KMS-11 (cell line): ENCODE data around the gene SLC2A4RG.

ENCODE experiments used
- H2AFZ ChIP-seq: fragments of 200-600 bp; sonication (generic); 2 replicates; pipeline ENCODE4 v1.6.1; 2016; ENCODE audit warnings: antibody characterized with exemption, mixed run types, low read depth
- H3K27ac ChIP-seq: fragments of 200-600 bp; sonication (generic); 2 replicates; pipeline ENCODE4 v1.6.1; 2016; ENCODE audit warnings: mild to moderate bottlenecking, mixed run types
- H3K27me3 ChIP-seq: fragments of 200-600 bp; sonication (generic); 2 replicates; pipeline ENCODE4 v1.6.1; 2017; ENCODE audit warnings: mild to moderate bottlenecking, low read depth, mixed run types, moderate library complexity; ENCODE audit not compliant: insufficient read depth
- H3K36me3 ChIP-seq: fragments of 200-600 bp; sonication (generic); 2 replicates; pipeline ENCODE4 v1.6.1; 2017; ENCODE audit warnings: mild to moderate bottlenecking, mixed run types; ENCODE audit not compliant: insufficient read depth
- H3K4me1 ChIP-seq: fragments of 200-600 bp; sonication (generic); 2 replicates; pipeline ENCODE4 v1.6.1; 2016; ENCODE audit warnings: mild to moderate bottlenecking, low read depth, mixed run types; ENCODE audit not compliant: poor library complexity, severe bottlenecking
- H3K4me2 ChIP-seq: fragments of 200-600 bp; sonication (generic); 2 replicates; pipeline ENCODE4 v1.7.0; 2016; ENCODE audit warnings: mild to moderate bottlenecking, mixed run types
- H3K4me3 ChIP-seq: fragments of 200-600 bp; sonication (generic); IDR thresholded peaks from 2 replicates; pipeline ENCODE4 v1.6.1; 2017; ENCODE audit warnings: low read depth, low read length, mixed read lengths; ENCODE audit not compliant: insufficient read depth
- H3K79me2 ChIP-seq: fragments of 200-600 bp; sonication (generic); 2 replicates; pipeline ENCODE4 v1.6.1; 2016; ENCODE audit warnings: low read depth, mixed run types; ENCODE audit not compliant: insufficient read depth
- H3K9ac ChIP-seq: fragments of 200-600 bp; sonication (generic); 2 replicates; pipeline ENCODE4 v1.6.1; 2016; ENCODE audit warnings: mild to moderate bottlenecking, mixed run types
- H4K20me1 ChIP-seq: fragments of 200-600 bp; sonication (generic); 2 replicates; pipeline ENCODE4 v1.6.1; 2016; ENCODE audit warnings: mild to moderate bottlenecking, mixed run types; ENCODE audit not compliant: insufficient read depth
- TF ChIP-seq, protein P1 (sequence below): fragments of 200-600 bp; sonication (generic); conservative IDR thresholded peaks from 2 replicates; pipeline ENCODE4 v1.6.1; 2017; ENCODE audit warnings: low read depth, mild to moderate bottlenecking, antibody characterized with exemption, low read length, moderate library complexity, mixed read lengths

Gene SLC2A4RG

DNA sequence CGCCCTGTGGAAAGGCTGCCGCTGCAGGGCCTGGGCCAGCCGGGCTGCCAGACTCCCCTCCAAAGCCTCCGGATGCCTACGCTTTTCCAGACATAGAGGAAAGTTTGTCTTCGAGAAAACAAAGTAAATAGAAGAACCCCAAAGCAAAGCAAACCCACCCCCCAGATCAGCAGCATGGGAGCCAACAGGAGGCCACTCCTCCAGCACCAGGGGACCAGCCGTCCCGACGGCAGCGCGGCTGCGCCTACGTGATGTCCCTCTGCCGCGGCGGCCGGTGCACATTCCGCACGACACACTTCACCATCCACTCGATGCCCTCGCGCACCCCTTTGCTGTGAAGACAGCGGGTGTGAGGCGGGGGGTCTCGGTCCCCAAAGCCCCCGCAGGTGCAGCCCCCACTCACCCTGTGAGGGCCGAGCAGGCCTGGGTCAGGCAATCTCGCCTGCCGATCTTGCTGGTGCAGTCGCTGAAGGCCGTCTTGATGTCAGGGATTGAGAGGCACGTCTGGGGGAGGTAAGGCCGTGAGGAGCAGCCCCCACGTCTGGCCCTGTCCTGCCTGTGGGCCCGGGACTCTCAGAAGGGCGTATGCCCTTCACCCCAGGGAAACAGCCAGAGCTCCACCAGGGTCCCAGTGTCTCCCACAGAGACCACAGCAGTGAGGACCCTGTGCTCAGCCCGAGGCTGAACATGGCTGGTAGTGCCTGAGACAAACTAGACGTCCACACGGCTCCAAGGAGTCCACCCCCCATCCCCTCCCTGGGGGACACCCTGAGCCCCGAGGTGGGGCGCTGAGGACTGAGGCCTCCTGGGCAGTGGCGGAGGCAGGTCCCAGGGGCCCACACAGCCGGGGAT lies 39.2 kb upstream of the SLC2A4RG start:
- TF ChIP-seq, protein P1, sequence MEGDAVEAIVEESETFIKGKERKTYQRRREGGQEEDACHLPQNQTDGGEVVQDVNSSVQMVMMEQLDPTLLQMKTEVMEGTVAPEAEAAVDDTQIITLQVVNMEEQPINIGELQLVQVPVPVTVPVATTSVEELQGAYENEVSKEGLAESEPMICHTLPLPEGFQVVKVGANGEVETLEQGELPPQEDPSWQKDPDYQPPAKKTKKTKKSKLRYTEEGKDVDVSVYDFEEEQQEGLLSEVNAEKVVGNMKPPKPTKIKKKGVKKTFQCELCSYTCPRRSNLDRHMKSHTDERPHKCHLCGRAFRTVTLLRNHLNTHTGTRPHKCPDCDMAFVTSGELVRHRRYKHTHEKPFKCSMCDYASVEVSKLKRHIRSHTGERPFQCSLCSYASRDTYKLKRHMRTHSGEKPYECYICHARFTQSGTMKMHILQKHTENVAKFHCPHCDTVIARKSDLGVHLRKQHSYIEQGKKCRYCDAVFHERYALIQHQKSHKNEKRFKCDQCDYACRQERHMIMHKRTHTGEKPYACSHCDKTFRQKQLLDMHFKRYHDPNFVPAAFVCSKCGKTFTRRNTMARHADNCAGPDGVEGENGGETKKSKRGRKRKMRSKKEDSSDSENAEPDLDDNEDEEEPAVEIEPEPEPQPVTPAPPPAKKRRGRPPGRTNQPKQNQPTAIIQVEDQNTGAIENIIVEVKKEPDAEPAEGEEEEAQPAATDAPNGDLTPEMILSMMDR: no peak
- H3K4me1 ChIP-seq: no peaks in the 10 kb centered on the region
- H3K79me2 ChIP-seq: 0 out of 2 replicates have a peak, but pooled peaks cover under 1% of the 10 kb centered on the region
- no peak overlapping the region for H3K27ac ChIP-seq
- H3K4me2 ChIP-seq: no peak overlapping the region
- no peaks in the 10 kb centered on the region for H3K27me3 ChIP-seq
- H3K9ac ChIP-seq: no peak overlapping the region
- H4K20me1 ChIP-seq: no peaks in the 10 kb centered on the region
- H3K36me3 ChIP-seq: no peaks in the 10 kb centered on the region
- no peak overlapping the region for H2AFZ ChIP-seq
- no peak overlapping the region for H3K4me3 ChIP-seq

DNA sequence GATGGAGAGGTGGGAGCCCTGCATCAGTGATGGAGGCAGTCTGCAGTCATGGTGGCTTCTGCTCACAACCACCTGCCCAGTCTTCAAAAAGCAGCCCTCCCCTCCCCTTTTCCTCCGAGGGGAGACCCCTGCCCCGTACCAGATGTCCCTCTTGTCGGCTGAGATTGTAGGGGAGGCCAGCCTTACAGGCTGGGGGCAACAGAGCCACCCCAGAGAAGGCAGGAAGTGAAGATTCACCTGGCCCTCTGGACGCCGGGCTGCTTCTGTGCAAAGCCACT lies 38.6 kb upstream of the SLC2A4RG start:
- Histone ChIP-seq H2AFZ (no peak overlapping the region), H3K36me3 (no peaks in the 10 kb centered on the region), H3K4me1 (peaks cover 5% of the 10 kb centered on the region), H3K27me3 (no peaks in the 10 kb centered on the region), H3K9ac (no peak overlapping the region), H4K20me1 (no peaks in the 10 kb centered on the region), H3K4me3 (no peak overlapping the region), H3K27ac (no peak overlapping the region), H3K4me2 (no peak overlapping the region), H3K79me2 (peaks cover 7% of the 10 kb centered on the region; the same call in 1 of the 2 replicates)
- TF ChIP-seq, protein P1: no peak

DNA sequence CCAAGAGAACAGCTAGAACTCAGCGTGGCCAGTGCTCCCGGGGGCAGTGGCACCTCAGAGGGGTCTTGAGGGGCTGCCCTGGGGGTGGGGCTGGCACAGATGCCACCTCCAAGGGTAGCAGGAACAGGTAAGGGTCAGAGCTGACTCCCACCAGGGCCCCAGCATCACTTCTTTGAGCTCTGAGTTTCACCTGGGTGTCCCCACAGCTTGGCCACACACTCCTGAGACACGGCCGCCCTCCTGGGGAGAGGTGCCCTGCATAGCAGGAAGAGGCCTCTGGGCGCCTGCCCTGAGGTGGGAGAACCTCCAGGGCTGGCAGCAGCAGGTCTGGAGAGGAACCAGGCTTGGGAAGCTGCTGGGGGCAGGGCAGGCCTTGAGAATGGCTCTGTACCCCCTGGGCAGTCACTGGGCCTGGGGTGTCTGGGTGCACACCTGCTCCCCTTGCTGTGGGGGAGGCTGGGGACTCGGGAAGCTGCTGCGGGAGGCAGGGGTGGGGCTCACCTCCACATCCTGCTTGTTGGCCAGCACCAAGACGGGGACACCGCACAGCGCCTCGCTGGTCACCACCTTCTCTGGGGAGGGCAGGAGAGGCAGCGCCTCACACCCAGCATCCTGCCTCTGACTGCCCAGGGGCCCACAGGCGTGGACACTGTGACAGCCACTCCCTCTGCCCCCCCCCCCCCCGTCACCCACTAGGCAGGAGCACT lies 38.1 kb upstream of the SLC2A4RG start:
- H3K79me2 ChIP-seq: peaks cover 11% of the 10 kb centered on the region; the same call in 1 of the 2 replicates
- no peaks in the 10 kb centered on the region for H3K36me3 ChIP-seq
- H3K9ac ChIP-seq: no peak overlapping the region
- no peaks in the 10 kb centered on the region for H3K27me3 ChIP-seq
- peaks cover 10% of the 10 kb centered on the region for H3K4me1 ChIP-seq
- H3K4me2 ChIP-seq: no peak overlapping the region
- H3K4me3 ChIP-seq: no peak overlapping the region
- H3K27ac ChIP-seq: no peak overlapping the region
- H4K20me1 ChIP-seq: 0 out of 2 replicates have a peak, but pooled peaks cover 2% of the 10 kb centered on the region
- TF ChIP-seq, protein P1: no peak
- H2AFZ ChIP-seq: no peak overlapping the region

DNA sequence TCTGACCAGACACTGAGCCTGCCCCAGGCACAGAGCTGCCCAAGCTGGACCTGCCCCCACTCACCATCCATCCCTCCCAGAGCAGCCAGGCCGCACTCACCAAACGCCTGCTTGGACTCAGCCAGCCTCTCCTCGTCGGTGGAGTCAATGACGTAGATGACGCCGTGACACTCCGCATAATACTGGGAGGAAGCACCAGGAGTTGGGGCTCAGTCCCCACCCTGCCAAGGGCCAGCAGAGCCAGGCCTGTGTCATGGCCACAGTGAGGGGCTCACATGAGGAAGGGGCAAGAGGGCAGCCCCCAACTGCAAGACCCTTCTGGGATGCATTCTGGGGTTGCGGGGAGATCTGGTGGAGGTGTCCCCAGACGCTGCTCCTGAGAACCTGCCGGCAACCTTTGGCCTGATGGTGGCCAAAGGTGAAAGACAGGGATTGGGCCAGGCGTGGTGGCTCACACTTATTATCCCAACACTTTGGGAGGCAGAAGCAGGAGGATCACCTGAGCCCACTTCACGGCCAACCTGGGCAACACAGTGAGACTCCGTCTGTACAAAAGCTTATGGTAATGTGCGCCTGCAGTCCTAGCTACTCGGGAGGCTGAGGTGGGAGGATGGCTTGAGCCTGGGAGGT lies 37.4 kb upstream of the SLC2A4RG start:
- Histone ChIP-seq H3K36me3 (no peaks in the 10 kb centered on the region), H4K20me1 (0 out of 2 replicates have a peak, but pooled peaks cover 3% of the 10 kb centered on the region), H3K79me2 (peaks cover 17% of the 10 kb centered on the region; the same call in 1 of the 2 replicates), H3K4me2 (no peak overlapping the region), H3K27me3 (no peaks in the 10 kb centered on the region), H2AFZ (no peak overlapping the region), H3K9ac (no peak overlapping the region), H3K27ac (no peak overlapping the region), H3K4me3 (no peak overlapping the region), H3K4me1 (peaks cover 12% of the 10 kb centered on the region)
- TF ChIP-seq, protein P1: no peak
